Forelimb muscle (tissue), 1 donor: ENCODE data around the gene TMEM175. TPM values are rescaled to one million over a fixed set of nuclear protein-coding genes. Genes with fewer than 3 reads are reported as not detected.
"Not testable (repeated sequence)": the region's sequence is repeated elsewhere in the genome, so short reads cannot be mapped to it uniquely, and the experiment has no call there.

Experiments used
- DNase-seq: peaks from one replicate; pipeline ENCODE4 v3.0.0-alpha.2; 2013; ENCODE audit warnings: low read depth
- polyA plus RNA-seq: library from polyadenylated mRNA; unstranded; fragments of 120-200 nt; gene quantifications from one replicate; pipeline ENCODE4 v1.2.1, GENCODE V29; 2013; ENCODE audit not compliant: insufficient read length

The TMEM175 gene
- polyA plus RNA-seq, 1 donor, result 18.8 TPM

- DNase-seq, result no peak
Measured at GRCh38 chr4:915041-915474, 17.2 kb upstream of the TMEM175 start.

GRCh38 chr4:915595-915994 is 16.7 kb upstream of the TMEM175 start:
- no peak for DNase-seq

GRCh38 chr4:917466-917865 is 14.8 kb upstream of the TMEM175 start:
- no peak for DNase-seq

- no peak for DNase-seq
Measured at GRCh38 chr4:917992-918391, 14.3 kb upstream of the TMEM175 start.

- DNase-seq, result not testable (repeated sequence)
Measured at GRCh38 chr4:918591-918990, 13.7 kb upstream of the TMEM175 start.

GRCh38 chr4:919004-919680 is 13.1 kb upstream of the TMEM175 start:
- not testable (repeated sequence) for DNase-seq

- no peak for DNase-seq
Measured at GRCh38 chr4:921830-922331, 10.4 kb upstream of the TMEM175 start.

GRCh38 chr4:924107-925096 is 7.9 kb upstream of the TMEM175 start:
- no peak for DNase-seq

- DNase-seq, result no peak
Measured at GRCh38 chr4:925171-925570, 7.1 kb upstream of the TMEM175 start.

- DNase-seq, result no peak
Measured at GRCh38 chr4:925771-926500, 6.3 kb upstream of the TMEM175 start.

GRCh38 chr4:926538-926937 is 5.7 kb upstream of the TMEM175 start:
- DNase-seq, result no peak

- not testable (repeated sequence) for DNase-seq
Measured at GRCh38 chr4:927566-927965, 4.7 kb upstream of the TMEM175 start.

- DNase-seq, result no peak
Measured at GRCh38 chr4:929096-929765, 3.0 kb upstream of the TMEM175 start.

GRCh38 chr4:930028-930551 is 2.2 kb upstream of the TMEM175 start:
- no peak for DNase-seq

- DNase-seq, result no peak
Measured at GRCh38 chr4:930827-931193, 1.4 kb upstream of the TMEM175 start.

- DNase-seq, result no peak
Measured at GRCh38 chr4:931194-931959, 883 bp upstream of the TMEM175 start.

- no peak for DNase-seq
Measured at GRCh38 chr4:932713-933070, 432 bp downstream of the TMEM175 start.

GRCh38 chr4:939508-939907 is 7.2 kb downstream of the TMEM175 start:
- DNase-seq, result not testable (repeated sequence)

- no peak for DNase-seq
Measured at GRCh38 chr4:945274-946102, 13.2 kb downstream of the TMEM175 start.

- DNase-seq, result no peak
Measured at GRCh38 chr4:946103-946450, 13.8 kb downstream of the TMEM175 start.
